Measurements from ENCODE around the gene OR6C6.

GRCh38 chr12:55256831-55257230 is 39.5 kb downstream of the OR6C6 start:
- TF ChIP-seq POLR2AphosphoS5 (IDR thresholded peaks at IDR 0.05; ENCODE audit: borderline replicate concordance, low read depth, low read length) (no peak), EZH2 (IDR thresholded peaks at IDR 0.05) (no peak)

Data from SK-N-MC (cell line).